Immature natural killer cell (primary cell): ENCODE results near the gene HOXC5. TPM values are rescaled to one million over a fixed set of nuclear protein-coding genes. Genes with fewer than 3 reads are reported as not detected.
A peak's percentile ranks its signal among the peaks of the same experiment; 100 is the strongest.

Experiments used
- DNase-seq, 3 donors: peaks; one replicate each; pipeline ENCODE4 v3.0.0; 2022; ENCODE audit warnings: mixed read lengths in 1 of 3
- H3K27ac Mint-ChIP-seq, 6 donors: one replicate each; pipeline ENCODE4 v1.8.0; 2020; ENCODE audit warnings: mixed read lengths in 6 of 6, mild to moderate bottlenecking in 5 of 6, inconsistent platforms in 4 of 6, moderate library complexity in 3 of 6
- H3K27me3 Mint-ChIP-seq, 3 donors: one replicate each; pipeline ENCODE4 v1.8.0; 2020 to 2021; ENCODE audit warnings: low read depth in 3 of 3, mild to moderate bottlenecking in 3 of 3, mixed read lengths in 3 of 3, moderate library complexity in 3 of 3, inconsistent platforms in 1 of 3
- H3K36me3 Mint-ChIP-seq, 3 donors: one replicate each; pipeline ENCODE4 v1.8.0; 2020; ENCODE audit warnings: mixed read lengths in 3 of 3, inconsistent platforms in 2 of 3, mild to moderate bottlenecking in 2 of 3
- H3K4me1 Mint-ChIP-seq, 2 donors: one replicate each; pipeline ENCODE4 v1.8.0; 2020; ENCODE audit warnings: inconsistent platforms in 2 of 2, mild to moderate bottlenecking in 2 of 2, mixed read lengths in 2 of 2, moderate library complexity in 1 of 2
- H3K4me3 Mint-ChIP-seq, 5 donors: one replicate each; pipeline ENCODE4 v1.8.0; 2020; ENCODE audit warnings: mild to moderate bottlenecking in 5 of 5, mixed read lengths in 5 of 5, inconsistent platforms in 3 of 5, moderate library complexity in 3 of 5
- H3K9me3 Mint-ChIP-seq, 6 donors: one replicate each; pipeline ENCODE4 v1.8.0; 2020; ENCODE audit warnings: mild to moderate bottlenecking in 6 of 6, mixed read lengths in 6 of 6, inconsistent platforms in 4 of 6, moderate library complexity in 3 of 6
- polyA plus RNA-seq, 3 donors: library from polyadenylated mRNA; unstranded; fragments of 300-500 nt; fragmentation: Illumina TruSeq; gene quantifications; one replicate each; pipeline ENCODE4 v1.2.3, GENCODE V29; 2021

The HOXC5 gene
- polyA plus RNA-seq, 3 donors from 2014 or later: not detected

DNA sequence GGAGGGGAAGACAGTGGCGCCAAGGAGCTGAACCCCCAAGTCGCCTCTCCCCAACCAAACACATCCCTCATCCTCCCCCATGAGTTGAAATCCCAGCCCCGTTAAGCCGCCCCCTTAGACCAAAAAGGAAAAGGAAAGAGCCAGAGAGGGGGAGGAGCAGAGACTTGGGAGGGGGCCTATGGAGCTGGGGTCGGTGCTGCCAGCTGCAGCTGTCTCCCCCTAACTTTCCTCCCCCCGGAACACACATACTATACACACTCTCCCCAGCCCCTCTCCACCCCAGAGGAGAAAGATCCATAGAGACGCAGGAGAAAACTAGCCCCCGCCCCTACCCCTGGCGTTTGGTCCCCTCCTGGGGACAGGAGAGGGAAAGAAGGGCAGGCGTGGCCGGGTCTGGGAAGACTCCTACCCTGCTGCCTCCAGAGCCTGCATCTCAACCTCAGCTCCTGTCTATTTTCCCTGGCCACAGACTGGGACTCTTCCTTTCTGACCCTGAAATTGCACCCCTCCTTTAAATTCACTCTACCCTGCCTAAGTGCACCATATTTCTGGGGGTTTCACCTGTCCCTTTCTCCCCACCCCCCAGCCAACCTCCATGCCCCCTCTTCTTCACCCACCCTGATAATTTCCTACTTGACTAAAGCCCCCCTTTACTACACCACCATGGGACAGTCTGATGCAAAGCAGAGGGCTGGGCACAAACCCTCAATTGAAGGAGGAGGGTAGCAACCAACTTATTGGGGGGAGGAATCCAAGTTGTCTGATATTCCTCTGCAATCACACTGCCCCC, 34.5 kb upstream of the HOXC5 start:
- peaks cover 0 to 4% (median 0%) of the 10 kb centered on the region in 3 donors for H3K36me3 Mint-ChIP-seq
- peaks cover 34 to 38% of the 10 kb centered on the region in 2 donors for H3K4me1 Mint-ChIP-seq
- no peak overlapping the region for H3K27ac Mint-ChIP-seq
- no peak for DNase-seq
- peaks cover 0 to 5% (median 0%) of the 10 kb centered on the region in 6 donors for H3K9me3 Mint-ChIP-seq
- peaks cover 73 to 85% (median 78%) of the 10 kb centered on the region in 3 donors for H3K27me3 Mint-ChIP-seq
- H3K4me3 Mint-ChIP-seq: peak overlapping the region in 1 of 5 donors; percentile 33

DNA sequence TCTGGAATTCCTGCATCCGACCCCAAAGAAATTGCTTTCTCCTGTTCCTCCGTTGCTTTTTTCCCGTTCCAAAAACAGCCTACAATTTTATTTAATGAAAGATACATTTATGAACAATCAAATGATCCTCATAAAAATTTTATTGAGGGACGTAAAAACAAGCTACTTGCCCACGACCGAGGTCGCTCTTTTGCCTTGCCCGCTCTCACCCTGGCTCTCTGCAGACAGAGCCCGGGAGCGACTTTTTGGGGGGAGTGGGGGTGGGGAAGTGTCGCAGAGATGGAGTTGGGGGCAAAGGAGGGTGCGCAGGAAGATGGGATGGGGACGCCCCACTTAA, 34.0 kb upstream of the HOXC5 start:
- Mint-ChIP-seq H3K36me3 (peaks cover 0 to 4% (median 0%) of the 10 kb centered on the region in 3 donors), H3K4me3 (peak overlapping the region in 1 of 5 donors; percentile 33), H3K27me3 (peaks cover 71 to 84% (median 78%) of the 10 kb centered on the region in 3 donors), H3K9me3 (peaks cover 0 to 9% (median 0%) of the 10 kb centered on the region in 6 donors), H3K27ac (no peak overlapping the region), H3K4me1 (peaks cover 32 to 33% of the 10 kb centered on the region in 2 donors)
- no peak for DNase-seq

DNA sequence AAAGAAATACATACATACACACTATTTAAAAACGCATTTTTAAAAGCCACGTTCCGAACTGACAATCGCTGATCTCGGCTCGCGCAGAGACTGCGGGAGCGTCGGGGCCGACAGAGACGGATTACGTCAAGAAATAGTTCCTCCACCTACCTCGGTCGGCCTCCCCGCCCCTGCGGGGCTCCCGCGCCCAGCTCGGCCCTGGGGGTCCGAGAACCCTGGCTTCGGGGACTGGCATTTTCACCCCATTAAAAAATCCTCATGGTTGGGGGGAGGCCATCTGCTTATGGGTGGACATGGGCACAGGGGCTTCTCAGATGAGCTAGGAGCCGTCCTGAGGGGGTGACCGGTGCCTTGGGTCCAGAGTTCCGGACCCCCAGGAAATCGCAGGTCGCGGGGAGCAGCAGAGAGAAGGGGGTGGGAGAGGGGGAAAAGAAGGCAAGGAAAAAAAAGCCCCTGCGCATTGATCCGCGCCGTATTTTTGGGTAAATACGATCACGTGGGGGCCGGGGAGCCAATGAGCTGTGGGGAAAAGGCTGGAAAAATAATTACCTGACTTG, 33.2 kb upstream of the HOXC5 start:
- DNase-seq: no peak
- H3K4me3 Mint-ChIP-seq: peak overlapping the region in 4 of 5 donors; percentile 6 to 65 (median 30)
- H3K36me3 Mint-ChIP-seq: peaks cover 0 to 4% (median 0%) of the 10 kb centered on the region in 3 donors
- peaks cover 0 to 7% (median 0%) of the 10 kb centered on the region in 6 donors for H3K9me3 Mint-ChIP-seq
- H3K27me3 Mint-ChIP-seq: peaks cover 65 to 83% (median 78%) of the 10 kb centered on the region in 3 donors
- H3K4me1 Mint-ChIP-seq: peaks cover 28 to 29% of the 10 kb centered on the region in 2 donors
- H3K27ac Mint-ChIP-seq: no peak overlapping the region

DNA sequence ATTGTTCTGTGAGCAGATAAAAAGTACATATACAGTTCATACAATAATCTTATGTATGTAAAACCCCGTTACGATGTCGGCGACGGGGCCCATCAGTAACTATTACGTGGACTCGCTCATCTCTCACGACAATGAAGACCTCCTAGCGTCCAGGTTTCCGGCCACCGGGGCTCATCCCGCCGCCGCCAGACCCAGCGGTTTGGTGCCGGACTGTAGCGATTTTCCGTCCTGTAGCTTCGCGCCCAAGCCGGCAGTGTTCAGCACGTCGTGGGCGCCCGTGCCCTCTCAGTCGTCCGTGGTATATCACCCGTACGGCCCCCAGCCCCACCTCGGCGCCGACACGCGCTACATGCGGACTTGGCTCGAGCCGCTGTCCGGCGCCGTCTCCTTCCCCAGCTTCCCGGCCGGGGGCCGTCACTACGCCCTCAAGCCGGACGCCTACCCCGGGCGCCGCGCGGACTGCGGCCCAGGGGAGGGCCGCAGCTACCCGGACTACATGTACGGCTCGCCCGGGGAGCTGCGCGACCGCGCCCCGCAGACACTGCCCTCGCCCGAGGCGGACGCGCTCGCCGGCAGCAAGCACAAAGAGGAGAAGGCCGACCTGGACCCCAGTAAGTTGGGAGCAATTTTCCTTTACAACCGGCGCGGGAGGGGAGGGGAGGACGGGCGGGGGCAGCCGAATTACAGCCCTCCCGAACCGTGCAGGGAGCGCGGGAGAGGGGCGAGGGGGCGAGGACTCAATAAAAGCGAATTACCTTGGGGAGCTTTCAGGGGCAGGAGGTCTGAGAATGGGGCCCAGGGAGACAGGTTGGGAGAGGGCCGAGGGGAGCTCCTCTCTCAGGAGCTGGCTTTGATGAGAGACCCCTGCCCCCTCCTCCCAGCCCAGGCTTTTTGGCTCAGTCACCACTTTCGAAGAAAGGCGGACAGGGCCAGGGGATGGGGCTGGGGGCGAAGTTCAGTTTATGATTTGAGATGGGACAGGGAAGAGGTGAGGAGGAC, 32.4 kb upstream of the HOXC5 start, which contains the start of gene HOXC9:
HOXC9 (plus strand) TSS at position 46 of the 999 bp plus-strand sequence; CDS start at position 74, 28 bp downstream.
- Mint-ChIP-seq H3K36me3 (peaks cover 0 to under 1% (median 0%) of the 10 kb centered on the region in 3 donors), H3K9me3 (peaks cover 0 to 5% (median 0%) of the 10 kb centered on the region in 6 donors)
- no peak for DNase-seq

DNA sequence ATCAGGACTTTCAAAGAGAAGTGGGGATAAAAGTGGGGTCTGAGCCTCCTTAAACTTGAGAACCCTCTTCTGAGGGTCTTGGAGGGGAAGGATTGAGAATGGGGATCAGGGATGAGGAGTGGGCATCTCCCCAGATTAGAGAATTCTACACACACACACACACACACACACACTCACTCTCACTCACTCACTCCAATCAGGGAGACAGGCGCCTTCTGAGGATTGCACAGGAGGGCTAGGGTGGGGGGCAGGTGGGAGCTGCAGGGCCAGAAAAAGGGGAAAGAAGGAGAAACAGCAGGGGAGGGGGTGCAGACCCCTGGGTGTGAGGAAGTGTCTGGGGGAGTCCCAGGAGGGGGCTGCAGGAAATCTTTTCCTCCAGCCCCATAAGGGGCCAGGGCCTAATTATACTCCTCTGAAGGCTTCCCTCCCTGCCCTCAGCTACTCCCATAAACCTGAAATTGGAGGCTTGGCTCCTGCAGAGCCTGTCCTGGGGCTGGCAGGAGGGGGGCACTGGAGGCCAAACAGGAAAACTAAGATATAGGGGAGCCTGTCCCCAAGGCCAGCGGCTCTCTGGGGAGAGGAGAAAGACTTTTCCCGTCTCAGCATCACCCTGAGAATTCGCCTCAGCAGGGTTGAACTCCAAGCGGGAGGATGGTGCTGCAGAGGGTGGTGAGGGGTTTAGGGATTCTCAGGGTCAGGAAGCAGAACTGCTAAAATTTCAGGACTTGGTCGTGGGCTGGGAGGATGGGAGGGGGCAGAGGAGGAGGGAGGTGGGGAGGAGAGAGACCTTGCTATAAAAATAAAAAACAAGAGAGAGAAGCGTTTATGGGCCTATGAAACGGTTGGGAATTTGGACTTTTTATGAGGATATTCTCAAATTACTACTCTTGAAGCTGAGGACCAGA, 31.3 kb upstream of the HOXC5 start:
- Mint-ChIP-seq H3K9me3 (peaks cover 0 to 5% (median 0%) of the 10 kb centered on the region in 6 donors), H3K36me3 (no peaks in the 10 kb centered on the region), H3K27me3 (peaks cover 70 to 81% (median 80%) of the 10 kb centered on the region in 3 donors), H3K27ac (no peak overlapping the region), H3K4me3 (peak overlapping the region in 1 of 5 donors; percentile 7), H3K4me1 (peaks cover 19 to 24% of the 10 kb centered on the region in 2 donors)
- DNase-seq: no peak

More for the DNA sequence above, 32.4 kb upstream of the HOXC5 start, which contains the start of gene HOXC9:
- Mint-ChIP-seq H3K4me1 (peaks cover 21 to 23% of the 10 kb centered on the region in 2 donors), H3K4me3 (peak within 1 kb of the TSS in 4 of 5 donors; percentile 15 to 65 (median 42)), H3K27me3 (peaks cover 62 to 82% (median 77%) of the 10 kb centered on the region in 3 donors), H3K27ac (no peak within 1 kb of the TSS)

DNA sequence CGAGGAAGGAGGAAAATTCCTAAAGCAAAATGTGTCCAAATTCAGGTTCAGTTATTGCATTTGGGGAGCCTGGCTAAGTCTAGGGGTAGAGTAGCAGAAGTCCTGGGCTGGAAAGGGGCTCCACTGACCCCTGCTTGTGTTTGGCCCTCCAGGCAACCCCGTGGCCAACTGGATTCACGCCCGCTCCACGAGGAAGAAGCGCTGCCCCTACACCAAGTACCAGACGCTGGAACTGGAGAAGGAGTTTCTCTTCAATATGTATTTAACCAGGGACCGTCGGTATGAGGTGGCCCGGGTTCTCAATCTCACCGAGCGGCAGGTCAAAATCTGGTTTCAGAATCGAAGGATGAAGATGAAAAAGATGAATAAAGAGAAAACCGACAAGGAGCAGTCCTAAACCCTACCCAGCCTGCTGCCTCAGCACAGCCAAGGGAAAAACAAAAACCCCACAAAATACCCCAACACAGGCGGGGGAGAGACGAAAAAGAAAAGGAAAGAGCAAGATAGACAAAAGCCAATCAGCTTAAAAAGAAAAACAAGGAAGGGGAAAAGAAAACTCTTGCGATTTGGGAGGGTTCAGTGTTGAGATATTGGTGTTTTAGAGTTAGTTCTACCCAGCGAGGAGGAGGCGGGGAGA, 30.5 kb upstream of the HOXC5 start:
- H3K36me3 Mint-ChIP-seq: no peaks in the 10 kb centered on the region
- peaks cover 16 to 21% of the 10 kb centered on the region in 2 donors for H3K4me1 Mint-ChIP-seq
- DNase-seq: no peak
- H3K9me3 Mint-ChIP-seq: peaks cover 0 to 5% (median 0%) of the 10 kb centered on the region in 6 donors
- H3K4me3 Mint-ChIP-seq: peak overlapping the region in 1 of 5 donors; percentile 40
- peaks cover 72 to 80% (median 77%) of the 10 kb centered on the region in 3 donors for H3K27me3 Mint-ChIP-seq
- no peak overlapping the region for H3K27ac Mint-ChIP-seq

DNA sequence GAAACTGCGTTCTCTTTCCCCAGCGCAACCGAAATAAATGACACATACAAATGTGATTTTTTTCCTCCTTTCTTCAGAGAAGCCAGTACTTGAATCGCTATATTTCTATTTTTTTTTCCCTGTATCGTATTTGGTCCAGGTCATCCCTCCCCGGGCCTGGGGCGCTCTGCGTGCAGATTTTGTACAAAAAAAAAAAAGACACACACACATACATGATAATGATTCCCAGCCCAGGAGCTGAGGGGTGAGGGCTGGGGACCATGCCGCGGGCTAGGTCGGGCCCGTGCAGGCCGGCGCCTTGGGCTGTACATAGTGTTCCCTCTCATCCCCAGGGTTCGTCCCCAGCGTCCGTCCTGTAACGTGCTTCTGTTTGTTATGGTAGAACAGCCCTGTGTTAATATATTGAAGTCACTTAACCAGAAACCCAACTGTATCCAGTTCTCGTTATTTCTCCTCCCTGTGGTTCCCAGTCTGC, 29.9 kb upstream of the HOXC5 start:
- no peak for DNase-seq
- Mint-ChIP-seq H3K27ac (no peak overlapping the region), H3K36me3 (no peaks in the 10 kb centered on the region), H3K27me3 (peaks cover 69 to 79% (median 77%) of the 10 kb centered on the region in 3 donors), H3K4me3 (no peak overlapping the region), H3K4me1 (peaks cover 12 to 16% of the 10 kb centered on the region in 2 donors), H3K9me3 (peaks cover 0 to 5% (median 0%) of the 10 kb centered on the region in 6 donors)

DNA sequence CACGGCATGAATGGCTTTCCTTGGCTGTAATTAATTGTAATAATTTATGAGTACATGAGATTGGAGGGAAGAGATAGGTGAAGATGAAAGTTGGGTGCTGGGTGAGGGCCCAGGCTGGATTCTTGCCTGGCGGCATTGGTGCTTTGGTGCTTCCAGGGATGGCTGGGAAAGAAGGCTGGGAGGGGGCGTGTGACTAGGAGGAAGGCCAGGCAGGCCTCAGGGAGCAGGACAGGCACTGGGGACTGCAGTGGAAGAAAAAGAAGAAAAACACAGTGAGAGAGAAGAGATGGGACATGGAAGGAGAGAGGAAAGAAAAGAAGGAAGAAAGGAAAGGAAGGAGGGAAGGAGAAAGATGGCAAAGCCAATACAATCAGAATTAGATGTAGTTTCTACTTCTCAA, 29.2 kb upstream of the HOXC5 start:
- H3K4me3 Mint-ChIP-seq: peak overlapping the region in 1 of 5 donors; percentile 17
- peaks cover 62 to 79% (median 76%) of the 10 kb centered on the region in 3 donors for H3K27me3 Mint-ChIP-seq
- H3K4me1 Mint-ChIP-seq: peaks cover 12 to 16% of the 10 kb centered on the region in 2 donors
- peak overlapping the region in 2 of 6 donors; percentile 8 to 53 for H3K27ac Mint-ChIP-seq
- DNase-seq: no peak
- no peaks in the 10 kb centered on the region for H3K36me3 Mint-ChIP-seq
- peaks cover 0 to 5% (median 0%) of the 10 kb centered on the region in 6 donors for H3K9me3 Mint-ChIP-seq

DNA sequence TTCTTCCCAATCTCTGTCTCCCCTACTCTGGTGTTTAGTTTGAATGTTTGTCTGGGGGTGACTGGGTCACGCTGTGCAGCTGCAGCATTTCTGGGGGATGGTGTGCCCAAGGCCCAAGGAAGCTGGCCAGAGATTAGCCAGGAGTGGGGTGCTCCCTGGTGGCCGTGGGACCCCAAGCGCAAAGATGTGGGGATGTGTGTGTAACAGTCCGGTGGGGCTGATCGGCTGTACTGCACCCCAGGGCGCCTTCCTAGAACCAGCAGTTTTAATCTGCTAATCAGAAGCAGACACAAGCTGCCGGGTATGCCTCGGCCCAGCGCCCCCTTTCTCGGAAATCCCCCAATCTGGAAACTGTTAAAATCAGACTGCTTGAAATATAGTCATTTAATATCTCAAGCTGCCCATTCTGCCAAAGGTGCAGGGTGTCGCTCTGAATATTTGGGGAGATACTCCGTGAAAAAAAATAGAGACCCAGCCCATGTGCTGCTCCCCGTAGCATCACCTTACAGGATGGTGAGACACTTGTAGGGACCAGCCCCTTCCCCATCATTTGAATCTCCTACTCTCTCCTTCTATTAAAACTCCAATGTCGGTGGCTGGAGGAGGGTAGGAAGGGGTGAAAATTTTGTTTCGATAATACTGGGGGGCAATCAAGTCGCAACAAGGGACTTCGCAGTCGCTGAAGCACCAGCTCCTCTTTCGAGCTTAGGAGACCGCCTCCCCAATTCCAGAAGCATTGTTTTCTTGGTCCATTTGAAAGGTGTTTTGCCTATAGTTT, 28.6 kb upstream of the HOXC5 start:
- no peak for DNase-seq
- no peak overlapping the region for H3K27ac Mint-ChIP-seq
- peaks cover 13 to 18% of the 10 kb centered on the region in 2 donors for H3K4me1 Mint-ChIP-seq
- H3K4me3 Mint-ChIP-seq: no peak overlapping the region
- peaks cover 0 to 5% (median 0%) of the 10 kb centered on the region in 6 donors for H3K9me3 Mint-ChIP-seq
- H3K27me3 Mint-ChIP-seq: peaks cover 58 to 82% (median 73%) of the 10 kb centered on the region in 3 donors
- no peaks in the 10 kb centered on the region for H3K36me3 Mint-ChIP-seq

DNA sequence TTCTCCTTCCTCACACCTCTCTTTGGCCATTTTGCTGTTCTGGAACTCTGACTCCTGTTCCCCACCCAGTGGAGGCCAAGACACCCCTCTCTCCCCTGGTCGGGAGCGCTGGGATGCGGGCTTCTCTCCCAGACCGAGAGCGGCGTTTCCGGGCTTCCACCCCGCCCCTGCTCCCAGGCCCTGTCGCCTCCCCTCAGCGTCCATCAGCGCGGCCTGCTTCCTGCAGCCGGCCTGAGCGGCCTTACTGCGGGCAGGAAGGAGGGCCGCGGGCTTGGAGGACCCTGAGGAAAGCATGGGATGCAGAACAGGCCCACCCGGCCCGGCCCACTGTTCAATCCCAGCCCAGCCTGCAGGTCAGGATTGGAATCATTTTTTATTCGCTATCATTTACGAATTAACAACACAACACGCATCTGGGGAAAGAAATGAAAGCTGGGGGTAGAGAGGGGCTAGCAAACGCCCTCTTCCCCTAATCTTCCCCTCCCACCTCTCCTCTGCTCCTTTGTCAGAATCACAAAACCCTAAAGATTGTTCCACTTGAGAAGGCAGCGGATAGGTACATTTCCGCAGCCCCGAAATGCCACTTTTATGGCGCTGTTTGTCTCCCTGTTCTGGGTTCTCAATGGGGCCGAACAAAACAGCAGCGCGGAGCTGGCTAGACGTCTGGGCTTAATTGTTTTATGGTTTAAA, 27.9 kb upstream of the HOXC5 start:
- peak overlapping the region in 2 of 5 donors; percentile 15 to 82 for H3K4me3 Mint-ChIP-seq
- H3K4me1 Mint-ChIP-seq: peaks cover 15 to 24% of the 10 kb centered on the region in 2 donors
- no peak overlapping the region for H3K27ac Mint-ChIP-seq
- H3K36me3 Mint-ChIP-seq: no peaks in the 10 kb centered on the region
- peaks cover 56 to 82% (median 72%) of the 10 kb centered on the region in 3 donors for H3K27me3 Mint-ChIP-seq
- H3K9me3 Mint-ChIP-seq: peaks cover 0 to 6% (median 0%) of the 10 kb centered on the region in 6 donors
- no peak for DNase-seq

DNA sequence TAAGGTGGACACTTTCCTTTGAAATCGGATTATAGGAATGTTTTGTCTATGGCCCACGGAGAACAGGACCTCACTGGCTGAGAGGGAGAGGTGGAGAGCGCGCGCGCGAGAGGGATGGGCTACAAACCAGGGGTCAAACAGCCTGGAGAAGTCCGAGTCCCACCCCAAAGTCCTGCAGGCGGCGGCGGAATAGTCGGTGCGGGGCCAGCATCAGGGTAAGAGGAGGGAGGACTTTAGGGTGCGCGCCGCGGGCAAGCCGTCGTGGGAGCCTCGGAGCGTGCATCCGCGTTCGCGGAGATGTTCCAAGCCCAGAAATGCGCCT, 27.4 kb upstream of the HOXC5 start:
- Mint-ChIP-seq H3K4me3 (peak overlapping the region in 2 of 5 donors; percentile 76 to 82), H3K9me3 (peaks cover 0 to 6% (median 0%) of the 10 kb centered on the region in 6 donors), H3K27ac (no peak overlapping the region), H3K27me3 (peaks cover 56 to 81% (median 74%) of the 10 kb centered on the region in 3 donors), H3K36me3 (no peaks in the 10 kb centered on the region), H3K4me1 (peaks cover 13 to 24% of the 10 kb centered on the region in 2 donors)
- DNase-seq: no peak
